ENCODE measurements around the gene CNTNAP2. TPM values are rescaled to one million over a fixed set of nuclear protein-coding genes. Genes with fewer than 3 reads are reported as not detected.
A peak's percentile ranks its signal among the peaks of the same experiment; 100 is the strongest.

Gene CNTNAP2
- total and polyA plus RNA-seq, 2 of the 8 experiments (the other 6 are each of a cell fraction or from before 2014, with no cell fraction given) = 27.9 to 71.0 TPM

- Histone ChIP-seq H2AFZ (ENCODE audit: low read length) (no peak overlapping the region), H3K27me3 (replicated peaks in 1 of 4; ENCODE audit: control insufficient read depth in 3 of 4, extremely low read depth in 1 of 4, insufficient read depth in 3 of 4, low read length in 3 of 4) (no peaks in the 10 kb centered on the region), H3K23me2 (ENCODE audit: low read depth, low read length) (no peaks in the 10 kb centered on the region), H2BK15ac (ENCODE audit: low read length) (no peak overlapping the region), H4K5ac (ENCODE audit: insufficient read length, low read depth, low read length) (no peak overlapping the region), H2BK20ac (ENCODE audit: low read length) (no peak overlapping the region), H4K20me1 (replicated peaks in 1 of 2; ENCODE audit: control insufficient read depth in 1 of 2, insufficient read depth in 2 of 2, low read length in 2 of 2) (no peaks in the 10 kb centered on the region), H3K4ac (replicated peaks; ENCODE audit: insufficient read length, low read depth, low read length) (no peak overlapping the region), H3K18ac (ENCODE audit: extremely low read depth, low read length) (no peak overlapping the region), H3K4me1 (replicated peaks in 1 of 4; ENCODE audit: control insufficient read depth in 3 of 4, insufficient read depth in 4 of 4, low read length in 3 of 4) (no peaks in the 10 kb centered on the region), H2BK120ac (replicated peaks; ENCODE audit: low read depth, low read length) (no peak overlapping the region), H3K4me3 (ENCODE audit: extremely low read depth in 1 of 4, insufficient read depth in 2 of 4, low read depth in 3 of 4, low read length in 4 of 4) (no peak overlapping the region), H3K36me3 (ENCODE audit: control insufficient read depth in 2 of 4, insufficient read depth in 4 of 4, low read length in 3 of 4) (no peaks in the 10 kb centered on the region), H3K27ac (ENCODE audit: low read depth, low read length) (no peak overlapping the region), H2AK5ac (ENCODE audit: low read depth, low read length) (no peak overlapping the region), H3K14ac (ENCODE audit: insufficient read length) (no peak overlapping the region), H4K91ac (replicated peaks; ENCODE audit: insufficient read length, low read length) (no peak overlapping the region), H3K23ac (ENCODE audit: insufficient read length) (no peak overlapping the region), H3K56ac (replicated peaks; ENCODE audit: insufficient read length, low read depth, low read length) (no peak overlapping the region), H3K9ac (replicated peaks in 1 of 4; ENCODE audit: extremely low read depth in 1 of 4, low read depth in 3 of 4, low read length in 3 of 4) (no peak overlapping the region), H3K9me3 (ENCODE audit: insufficient read depth in 2 of 2, low read depth in 1 of 2, low read length in 1 of 2) (no peaks in the 10 kb centered on the region), H3K4me2 (ENCODE audit: insufficient read depth in 1 of 2, low read depth in 2 of 2, low read length in 2 of 2) (no peak overlapping the region), H3K79me1 (ENCODE audit: low read depth, low read length) (no peaks in the 10 kb centered on the region), H4K8ac (ENCODE audit: extremely low read depth, insufficient read depth, low read length) (no peak overlapping the region), H3K79me2 (ENCODE audit: control insufficient read depth in 1 of 2, insufficient read depth in 2 of 2, low read length in 2 of 2) (no peaks in the 10 kb centered on the region), H2BK5ac (ENCODE audit: low read depth, low read length) (no peak overlapping the region), H2BK12ac (ENCODE audit: low read depth, low read length) (no peak overlapping the region)
- DNase-seq (ENCODE audit: low read depth in 1 of 2, low spot score in 2 of 2) (no peak), FAIRE-seq (no peak)
- TF ChIP-seq MAFK (IDR thresholded peaks at IDR 0.05; ENCODE audit: low read depth, low read length) (peak; percentile 12; the same call in 1 of the 2 replicates), E2F6 (IDR thresholded peaks at IDR 0.05) (no peak), USF2 (IDR thresholded peaks at IDR 0.05; ENCODE audit: low read length) (no peak), CTCF (IDR thresholded peaks at IDR 0.05; ENCODE audit: control extremely low read depth in 1 of 3, insufficient read depth in 1 of 3, low read depth in 1 of 3, low read length in 3 of 3) (no peak), RBBP5 (IDR thresholded peaks at IDR 0.05; ENCODE audit: borderline replicate concordance, low read depth, low read length) (no peak)
- ChIA-PET CTCF (ENCODE audit: partially characterized antibody) (no interaction called here), POLR2A (ENCODE audit: partially characterized antibody) (no interaction called here)
- 95% methylated on average over 1 of the region's 1 CpG; no CpG with 5 or more reads in 1 of the 2 experiments for WGBS, 2 experiments (ENCODE audit: extremely low coverage in 1 of 2, insufficient coverage in 1 of 2, insufficient read length in 1 of 2, insufficient replicate concordance in 2 of 2, low coverage in 1 of 2, low lambda C conversion rate in 2 of 2, missing lambda C conversion rate in 1 of 2)
Observed at GRCh38 chr7:146291900-146292299, 175.3 kb downstream of the CNTNAP2 start.
